COR-L47 (cell line): ENCODE results near the gene TRIM68.

ENCODE experiments used
- DNase-seq: peaks from one replicate; lab custom pipeline; 2025; lab: John Stamatoyannopoulos, UW

Gene TRIM68

GRCh38 chr11:4606231-4607015 is 1.6 kb downstream of the TRIM68 start:
- no peak for DNase-seq

- DNase-seq, result no peak
These were observed 3.0 kb downstream of the TRIM68 start for GRCh38 chr11:4605057-4605456.

GRCh38 chr11:4593739-4594138 is 14.3 kb downstream of the TRIM68 start, which contains the start of gene OR52I1:
Gene OR52I1 (plus strand): TSS chr11:4594039. CDS start chr11:4594039, 0 bp downstream.
- no peak for DNase-seq

GRCh38 chr11:4589017-4589416 is 19.0 kb downstream of the TRIM68 start:
- DNase-seq, result no peak

GRCh38 chr11:4581443-4581842 is 26.6 kb downstream of the TRIM68 start, which contains the start of gene OR52I2:
Gene OR52I2 (plus strand): TSS chr11:4581743.
- no peak for DNase-seq

GRCh38 chr11:4580124-4580523 is 27.9 kb downstream of the TRIM68 start:
- DNase-seq, result no peak

- no peak for DNase-seq
These were observed 29.4 kb downstream of the TRIM68 start for GRCh38 chr11:4578624-4579023.

GRCh38 chr11:4577761-4578160 is 30.3 kb downstream of the TRIM68 start:
- no peak for DNase-seq

GRCh38 chr11:4576880-4577279 is 31.2 kb downstream of the TRIM68 start:
- no peak for DNase-seq

- DNase-seq, result no peak
These were observed 39.0 kb downstream of the TRIM68 start for GRCh38 chr11:4569075-4569474.

GRCh38 chr11:4565371-4565770 is 42.7 kb downstream of the TRIM68 start:
- DNase-seq, result no peak

- DNase-seq, result no peak
These were observed 47.6 kb downstream of the TRIM68 start for GRCh38 chr11:4560467-4560866.

- no peak for DNase-seq
These were observed 48.2 kb downstream of the TRIM68 start for GRCh38 chr11:4559527-4560440.

GRCh38 chr11:4551346-4551979 is 56.6 kb downstream of the TRIM68 start:
- no peak for DNase-seq
